H1 (cell line): ENCODE results near the gene LRP2BP. TPM values are rescaled to one million over a fixed set of nuclear protein-coding genes. Genes with fewer than 3 reads are reported as not detected.

Experiments
- ATF3 ChIP-seq: IDR thresholded peaks from 2 replicates; pipeline ENCODE4 v1.6.1; 2011; ENCODE audit warnings: low read depth, mild to moderate bottlenecking, low read length; ENCODE audit not compliant: insufficient read depth
- BACH1 ChIP-seq: IDR thresholded peaks from 2 replicates; pipeline ENCODE4 v1.6.1; 2012; ENCODE audit warnings: low read length, improper control_type of control experiment
- BRCA1 ChIP-seq: IDR thresholded peaks from 2 replicates; pipeline ENCODE4 v1.6.1; 2012; ENCODE audit warnings: low read depth, low read length, improper control_type of control experiment
- CBX5 ChIP-seq: fragments of 300-800, 300-1000 bp; sonication (generic); IDR thresholded peaks from 2 replicates; pipeline ENCODE4 v1.7.1; 2016; ENCODE audit warnings: antibody characterized with exemption, low read length, low read depth
- CEBPB ChIP-seq: IDR thresholded peaks from 2 replicates; pipeline ENCODE4 v1.6.1; 2012; ENCODE audit warnings: low read depth, low read length
- CHD2 ChIP-seq: IDR thresholded peaks from 2 replicates; pipeline ENCODE4 v1.6.1; 2012; ENCODE audit warnings: low read length, improper control_type of control experiment
- EGR1 ChIP-seq: IDR thresholded peaks from 2 replicates; pipeline ENCODE4 v1.6.1; 2011; ENCODE audit warnings: low read depth, low read length, borderline replicate concordance
- EP300 ChIP-seq, 2 experiments: IDR thresholded peaks; 1 replicate in 1 of 2; 2 replicates in 1 of 2; pipeline ENCODE4 v1.6.1; 2011 to 2012; ENCODE audit warnings: low read depth in 2 of 2, low read length in 2 of 2, mild to moderate bottlenecking in 2 of 2, borderline replicate concordance in 1 of 2, inconsistent platforms in 1 of 2, moderate library complexity in 1 of 2
- FOSL1 ChIP-seq: IDR thresholded peaks from 2 replicates; pipeline ENCODE4 v1.6.1; 2011; ENCODE audit warnings: mild to moderate bottlenecking, low read depth, low read length, moderate library complexity; ENCODE audit not compliant: insufficient read depth
- GTF2F1 ChIP-seq: IDR thresholded peaks from 2 replicates; pipeline ENCODE4 v1.6.1; 2012; ENCODE audit warnings: low read depth, low read length, improper control_type of control experiment, borderline replicate concordance
- POU5F1 ChIP-seq: IDR thresholded peaks from 2 replicates; pipeline ENCODE4 v1.6.1; 2011; ENCODE audit warnings: low read depth, mild to moderate bottlenecking, low read length, moderate library complexity
- RAD21 ChIP-seq, 2 experiments: IDR thresholded peaks in 1 of 2; conservative IDR thresholded peaks in 1 of 2; 2 replicates each; pipeline ENCODE4 v1.6.1; 2011; ENCODE audit warnings: low read depth in 2 of 2, low read length in 2 of 2, improper control_type of control experiment in 1 of 2, inconsistent platforms in 1 of 2, mild to moderate bottlenecking in 1 of 2, moderate library complexity in 1 of 2
- RFX5 ChIP-seq: IDR thresholded peaks from 2 replicates; pipeline ENCODE4 v1.6.1; 2011; ENCODE audit warnings: low read depth, low read length, improper control_type of control experiment, borderline replicate concordance
- SAP30 ChIP-seq: fragments of 300-600 bp; sonication (generic); IDR thresholded peaks from 2 replicates; pipeline ENCODE4 v1.7.1; 2012; ENCODE audit warnings: low read length, moderate library complexity, mild to moderate bottlenecking, inconsistent platforms; ENCODE audit not compliant: insufficient read depth, insufficient replicate concordance
- SIN3A ChIP-seq, 2 experiments: IDR thresholded peaks in 1 of 2; conservative IDR thresholded peaks in 1 of 2; 2 replicates each; pipeline ENCODE4 v1.6.1; 2011 to 2012; ENCODE audit warnings: low read length in 2 of 2, improper control_type of control experiment in 1 of 2, low read depth in 1 of 2, mild to moderate bottlenecking in 1 of 2
- SIRT6 ChIP-seq: IDR thresholded peaks from one replicate; pipeline ENCODE4 v1.7.1; 2012; ENCODE audit warnings: low read length, inconsistent platforms
- SP1 ChIP-seq: IDR thresholded peaks from 2 replicates; pipeline ENCODE4 v1.6.1; 2011; ENCODE audit warnings: low read depth, low read length
- SP4 ChIP-seq: IDR thresholded peaks from 2 replicates; pipeline ENCODE4 v1.6.1; 2012; ENCODE audit warnings: low read length, inconsistent platforms
- SRF ChIP-seq: IDR thresholded peaks from 2 replicates; pipeline ENCODE4 v1.6.1; 2011; ENCODE audit warnings: mild to moderate bottlenecking, low read depth, low read length, moderate library complexity
- SUZ12 ChIP-seq: fragments of 200-600 bp; sonication (generic); IDR thresholded peaks from 2 replicates; pipeline ENCODE4 v1.6.1; 2012; ENCODE audit warnings: mild to moderate bottlenecking, inconsistent platforms, low read length, moderate library complexity, mixed read lengths
- TAF1 ChIP-seq: IDR thresholded peaks from 2 replicates; pipeline ENCODE4 v1.6.1; 2011; ENCODE audit warnings: mild to moderate bottlenecking, low read depth, low read length
- TAF7 ChIP-seq: optimal IDR thresholded peaks from 2 replicates; pipeline ENCODE3; 2011; ENCODE audit warnings: low read depth, mild to moderate bottlenecking, inconsistent platforms, low read length, moderate library complexity, borderline replicate concordance
- TBP ChIP-seq: IDR thresholded peaks from 2 replicates; pipeline ENCODE4 v1.6.1; 2011; ENCODE audit warnings: low read depth, low read length, improper control_type of control experiment
- TCF12 ChIP-seq: IDR thresholded peaks from 2 replicates; pipeline ENCODE4 v1.6.1; 2011; ENCODE audit warnings: low read depth, mild to moderate bottlenecking, low read length
- polyA plus RNA-seq, 7 experiments: library from polyadenylated mRNA; depleted of rRNA in 3 of 7; stranded (reverse) in 5 of 7; unstranded in 2 of 7; fragments of >200 nt in 5 of 7; fragments of 200-250 nt in 2 of 7; gene quantifications; 1 replicate in 5 of 7; 2 replicates in 1 of 7; 4 replicates in 1 of 7; pipeline versions ENCODE4 v1.2.1 to v1.2.3, GENCODE V29; 2011 to 2013; ENCODE audit warnings: missing spikeins in 2 of 7, mixed read lengths in 2 of 7
- total RNA-seq: library from RNA; stranded (reverse); fragmentation: NEBNext Ultra II Directional; extraction: Animal tissue kit (Norgen Biotek cat#: 25700); gene quantifications from 2 replicates; pipeline ENCODE4 v1.2.1, GENCODE V29; 2021

LRP2BP gene
- total and polyA plus RNA-seq, 2 of the 8 experiments (the other 6 are each of a cell fraction or from before 2014, with no cell fraction given) = 0.12 to 0.30 TPM

GRCh38 chr4:185425647-185426352, 30.1 kb upstream of the LRP2BP start, which contains the start of gene UFSP2 (continued):
- TF ChIP-seq CBX5 = no peak
- TF ChIP-seq SIN3A (conservative IDR thresholded peaks at IDR 0.05 in 1 of 2, IDR thresholded peaks at IDR 0.05 in 1 of 2; ENCODE audit: low read depth in 1 of 2, low read length in 2 of 2) = peak; percentile 98
- TF ChIP-seq TAF1 = peak; percentile 61
- TF ChIP-seq RFX5 = no peak
- peak; percentile 63; the same call in 1 of the 2 replicates for TF ChIP-seq SP4
- 0 out of 2 replicates have a peak, but pooled peaks have one; percentile 66 for TF ChIP-seq TCF12
- no peak for TF ChIP-seq CHD2
- TF ChIP-seq SUZ12 = no peak
- peak; percentile 43; the same call in 1 of the 2 replicates for TF ChIP-seq BACH1
- TF ChIP-seq EGR1 = peak; percentile 31; the same call in 1 of the 2 replicates
- no peak for TF ChIP-seq POU5F1
- no peak for TF ChIP-seq CEBPB
- TF ChIP-seq TAF7 = no peak
- TF ChIP-seq ATF3 = no peak
- TF ChIP-seq SP1 = peak; percentile 53; the same call in 1 of the 2 replicates
- no peak for TF ChIP-seq TBP
- peak in 1 of 2 experiments; percentile 99; a peak in 2 of 3 replicates for TF ChIP-seq EP300 (IDR thresholded peaks at IDR 0.05; ENCODE audit: borderline replicate concordance in 1 of 2, low read depth in 2 of 2, low read length in 2 of 2)
- no peak for TF ChIP-seq FOSL1
- TF ChIP-seq SAP30 = peak; percentile 66
- TF ChIP-seq RAD21 (IDR thresholded peaks at IDR 0.05 in 1 of 2, conservative IDR thresholded peaks at IDR 0.05 in 1 of 2; ENCODE audit: low read depth in 2 of 2, low read length in 2 of 2) = peak in 1 of 2 experiments; percentile 7; a peak in 1 of 4 replicates
- TF ChIP-seq BRCA1 = 0 out of 2 replicates have a peak, but pooled peaks have one; percentile 48
- TF ChIP-seq SIRT6 = no peak
- no peak for TF ChIP-seq GTF2F1
- no peak for TF ChIP-seq SRF
